Measurements from ENCODE around the gene ILKAP. TPM values are rescaled to one million over a fixed set of nuclear protein-coding genes. Genes with fewer than 3 reads are reported as not detected.

ILKAP gene
- total and polyA plus RNA-seq, 12 donors, result 12.3 to 131 (median 26.1) TPM

DNA sequence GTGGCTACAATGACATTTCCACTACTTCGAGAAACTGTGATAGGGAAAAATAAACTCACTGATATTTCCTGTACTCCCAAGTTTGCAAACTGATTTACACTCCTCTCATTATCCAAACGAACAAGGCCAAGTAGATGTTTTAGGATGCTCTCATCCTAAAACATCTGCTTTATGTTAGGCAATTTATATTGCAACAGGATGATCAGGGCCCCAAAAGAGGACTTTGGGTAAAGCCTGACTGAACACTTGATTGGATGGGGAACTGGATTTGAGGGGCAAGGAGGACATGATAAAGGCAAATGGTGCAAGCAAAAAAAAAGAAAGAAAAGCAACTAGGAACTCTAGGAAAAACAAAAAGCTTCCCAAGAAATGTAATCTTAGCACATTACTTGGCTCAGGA lies 38.5 kb upstream of the ILKAP start:
- no peak for TF ChIP-seq POLR2A (IDR thresholded peaks at IDR 0.05)
- TF ChIP-seq, protein P1, sequence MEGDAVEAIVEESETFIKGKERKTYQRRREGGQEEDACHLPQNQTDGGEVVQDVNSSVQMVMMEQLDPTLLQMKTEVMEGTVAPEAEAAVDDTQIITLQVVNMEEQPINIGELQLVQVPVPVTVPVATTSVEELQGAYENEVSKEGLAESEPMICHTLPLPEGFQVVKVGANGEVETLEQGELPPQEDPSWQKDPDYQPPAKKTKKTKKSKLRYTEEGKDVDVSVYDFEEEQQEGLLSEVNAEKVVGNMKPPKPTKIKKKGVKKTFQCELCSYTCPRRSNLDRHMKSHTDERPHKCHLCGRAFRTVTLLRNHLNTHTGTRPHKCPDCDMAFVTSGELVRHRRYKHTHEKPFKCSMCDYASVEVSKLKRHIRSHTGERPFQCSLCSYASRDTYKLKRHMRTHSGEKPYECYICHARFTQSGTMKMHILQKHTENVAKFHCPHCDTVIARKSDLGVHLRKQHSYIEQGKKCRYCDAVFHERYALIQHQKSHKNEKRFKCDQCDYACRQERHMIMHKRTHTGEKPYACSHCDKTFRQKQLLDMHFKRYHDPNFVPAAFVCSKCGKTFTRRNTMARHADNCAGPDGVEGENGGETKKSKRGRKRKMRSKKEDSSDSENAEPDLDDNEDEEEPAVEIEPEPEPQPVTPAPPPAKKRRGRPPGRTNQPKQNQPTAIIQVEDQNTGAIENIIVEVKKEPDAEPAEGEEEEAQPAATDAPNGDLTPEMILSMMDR (IDR thresholded peaks at IDR 0.05), result no peak
- peaks cover 0 to 6% of the 10 kb centered on the region in 2 donors for H3K36me3 ChIP-seq (replicated peaks in 1 of 2)
- intact Hi-C loops (cut with DNase I), result no loop called here
- H3K4me1 ChIP-seq (replicated peaks in 1 of 2), result peaks cover 13 to 25% of the 10 kb centered on the region in 2 donors
- no peak overlapping the region for H3K27ac ChIP-seq
- H3K4me3 ChIP-seq, result no peak overlapping the region
- WGBS, 4 donors, result 88 to 94% (median 89%) methylated on average over 2 of the region's 2 CpGs
- DNase-seq, result no peak
- H3K9me3 ChIP-seq (replicated peaks in 1 of 3), result no peaks in the 10 kb centered on the region
- no peaks in the 10 kb centered on the region for H3K27me3 ChIP-seq

DNA sequence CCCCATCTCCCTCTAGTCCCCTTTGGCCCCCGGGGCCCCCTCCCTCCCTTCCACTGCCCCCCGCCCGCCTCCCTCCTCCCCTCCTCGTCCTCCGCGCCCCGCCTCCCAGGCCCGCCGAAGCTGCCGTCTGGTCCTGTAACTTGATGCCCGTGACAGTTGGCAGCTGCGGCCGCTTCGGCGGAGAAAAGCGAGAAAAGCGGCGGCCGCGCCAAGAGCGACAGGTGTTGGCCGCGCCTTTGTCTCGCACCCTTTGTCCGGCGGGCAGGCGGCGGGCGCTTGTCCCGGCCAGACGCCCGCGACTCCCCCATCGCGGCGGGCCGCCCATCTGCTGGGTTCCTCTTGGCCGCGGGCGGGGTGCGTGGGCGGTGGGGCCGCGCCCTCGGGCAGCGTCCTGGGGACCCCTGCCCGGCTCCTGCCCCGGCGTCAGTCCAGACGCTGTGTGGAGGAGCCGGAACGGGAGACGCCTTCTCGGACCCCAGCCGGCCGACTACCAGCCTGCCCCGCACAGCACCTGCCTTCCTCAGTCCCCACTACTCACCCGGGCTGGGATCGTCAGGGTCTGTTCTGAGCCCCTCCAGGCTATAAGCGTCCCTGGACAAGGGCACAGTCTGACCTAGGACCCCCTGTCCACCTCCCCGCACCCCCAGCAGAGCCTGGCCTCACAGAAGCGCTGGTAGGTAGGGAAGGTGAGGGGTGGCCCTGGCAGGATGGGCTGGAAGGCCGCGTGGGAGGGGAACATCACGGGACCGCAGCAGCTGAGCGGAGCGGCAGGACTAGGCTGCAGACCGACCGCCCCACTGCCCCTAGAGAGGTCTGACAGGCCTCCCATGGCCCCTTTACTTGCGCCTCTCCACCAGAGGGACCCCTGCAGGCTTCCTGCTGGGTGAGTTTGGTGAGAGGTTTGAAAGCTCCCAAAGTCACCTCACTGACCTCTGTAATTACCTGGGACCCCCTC lies 37.5 kb upstream of the ILKAP start:
- no peaks in the 10 kb centered on the region for H3K9me3 ChIP-seq (replicated peaks in 1 of 3)
- TF ChIP-seq, protein P1 (IDR thresholded peaks at IDR 0.05), result no peak
- no peak for TF ChIP-seq POLR2A (IDR thresholded peaks at IDR 0.05)
- intact Hi-C loops (cut with DNase I), result no loop called here
- H3K27me3 ChIP-seq, result no peaks in the 10 kb centered on the region
- peaks cover 13 to 25% of the 10 kb centered on the region in 2 donors for H3K4me1 ChIP-seq (replicated peaks in 1 of 2)
- peaks cover 0 to 6% of the 10 kb centered on the region in 2 donors for H3K36me3 ChIP-seq (replicated peaks in 1 of 2)
- DNase-seq, result peak in 5 of 7 donors; percentile 44 to 76 (median 58)
- no peak overlapping the region for H3K27ac ChIP-seq
- peak overlapping the region in 1 of 4 donors; percentile 27 for H3K4me3 ChIP-seq
- 18 to 74% (median 46%) methylated on average over 11 to 70 of the region's 71 CpGs for WGBS, 4 donors

DNA sequence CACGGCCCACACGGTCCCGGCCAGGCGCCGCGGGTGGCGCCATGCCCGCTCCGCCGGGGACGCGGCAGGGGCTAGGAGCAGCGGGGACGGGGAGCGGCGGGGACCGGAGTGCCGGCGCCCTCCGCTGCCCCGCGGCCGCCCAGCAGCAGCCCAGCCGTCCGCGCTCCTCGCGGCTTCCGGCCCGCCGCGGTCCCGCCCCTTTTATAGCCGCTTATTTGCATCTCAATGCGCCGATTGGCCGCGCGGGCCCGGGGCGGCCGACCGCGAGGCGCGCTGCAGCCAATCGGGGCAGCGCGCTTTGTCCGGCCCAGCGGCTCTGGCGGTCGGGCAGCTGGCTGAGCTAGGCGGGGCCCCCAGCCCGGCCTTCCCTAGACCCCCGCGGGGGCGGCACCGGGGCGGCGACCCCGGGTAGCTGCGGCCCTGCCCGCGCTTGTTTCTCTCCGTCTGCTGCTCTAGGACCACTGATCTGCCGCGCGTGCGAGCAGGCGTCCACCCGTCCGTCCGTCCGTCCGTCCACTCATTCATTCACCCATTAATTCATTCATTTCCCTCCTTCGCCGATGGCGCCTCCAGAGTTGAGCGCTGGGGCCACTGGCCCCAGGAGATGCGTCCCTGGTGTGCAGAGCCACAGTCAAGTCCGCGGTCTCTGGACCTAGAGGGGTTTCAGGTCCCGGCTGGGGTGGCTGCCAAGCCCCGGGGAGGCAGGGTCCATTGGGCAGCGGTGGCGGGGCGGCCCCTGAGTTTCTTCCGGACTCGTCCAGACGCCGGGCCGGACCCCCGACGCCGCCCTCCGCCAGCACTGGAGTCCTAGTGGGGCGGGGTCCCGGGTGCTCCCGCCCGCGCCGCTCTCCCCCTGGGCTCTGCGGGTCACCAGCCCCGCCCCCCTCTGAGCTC lies 36.6 kb upstream of the ILKAP start, which contains the start of gene HES6:
TSS of gene HES6 (minus strand) at position 176 of the 894 bp plus-strand sequence. CDS start at position 43, 133 bp downstream.
- peak within 1 kb of the TSS in 2 of 5 donors; percentile 33 to 69 for H3K27ac ChIP-seq
- DNase-seq, result peak; percentile 86 to 94 (median 89)
- H3K4me1 ChIP-seq (replicated peaks in 1 of 2), result peaks cover 13 to 25% of the 10 kb centered on the region in 2 donors
- no peaks in the 10 kb centered on the region for H3K27me3 ChIP-seq
- no peaks in the 10 kb centered on the region for H3K36me3 ChIP-seq (replicated peaks in 1 of 2)
- 1 to 2% (median 1%) methylated on average over 37 to 104 of the region's 105 CpGs for WGBS, 4 donors
- no peaks in the 10 kb centered on the region for H3K9me3 ChIP-seq (replicated peaks in 1 of 3)
- peak within 1 kb of the TSS in 2 of 4 donors; percentile 40 to 81 for H3K4me3 ChIP-seq
- intact Hi-C loops (cut with DNase I), result no loop called here
- peak; percentile 96 to 97 for TF ChIP-seq POLR2A (IDR thresholded peaks at IDR 0.05)
- TF ChIP-seq, protein P1 (IDR thresholded peaks at IDR 0.05), result no peak

DNA sequence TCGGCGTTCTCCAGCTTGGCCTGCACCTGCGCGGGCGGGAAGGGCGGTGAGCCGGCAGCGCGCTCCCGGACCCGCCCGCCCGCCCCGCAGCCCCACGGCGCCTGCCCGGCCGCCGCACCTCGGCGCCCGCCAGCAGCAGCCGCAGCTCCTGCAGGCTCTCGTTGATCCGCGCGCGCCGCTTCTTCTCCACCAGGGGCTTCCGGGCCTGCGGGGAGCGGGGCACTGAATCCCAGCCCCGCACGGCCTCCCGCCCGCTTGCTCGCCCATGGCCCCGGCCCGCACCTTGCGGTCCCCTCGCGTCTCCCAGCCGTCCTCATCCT lies 36.0 kb upstream of the ILKAP start:
- Histone ChIP-seq H3K27ac (peak overlapping the region in 2 of 5 donors; percentile 33 to 69), H3K36me3 (replicated peaks in 1 of 2) (no peaks in the 10 kb centered on the region), H3K4me1 (replicated peaks in 1 of 2) (peaks cover 13 to 25% of the 10 kb centered on the region in 2 donors), H3K9me3 (replicated peaks in 1 of 3) (no peaks in the 10 kb centered on the region), H3K27me3 (no peaks in the 10 kb centered on the region), H3K4me3 (peak overlapping the region in 2 of 4 donors; percentile 40 to 81)
- 0 to 20% (median 2%) methylated on average over 1 to 43 of the region's 43 CpGs for WGBS, 4 donors
- TF ChIP-seq POLR2A (IDR thresholded peaks at IDR 0.05), result no peak
- TF ChIP-seq, protein P1 (IDR thresholded peaks at IDR 0.05), result peak in 2 of 6 experiments; percentile 4 to 34
- peak in 3 of 7 donors; percentile 33 to 42 (median 41) for DNase-seq
- intact Hi-C loops (cut with DNase I), result no loop called here
